Ishikawa (cell line): ENCODE data around the gene SMG1.

Source experiments
- CEBPB ChIP-seq: IDR thresholded peaks from 2 replicates; pipeline ENCODE4 v1.6.1; 2012
- CREB1 ChIP-seq: IDR thresholded peaks from 2 replicates; pipeline ENCODE4 v1.6.1; 2012; ENCODE audit warnings: low read depth
- EGR1 ChIP-seq: IDR thresholded peaks from 2 replicates; pipeline ENCODE4 v1.6.1; 2012
- EP300 ChIP-seq: IDR thresholded peaks from 2 replicates; pipeline ENCODE4 v1.6.1; 2012; ENCODE audit warnings: borderline replicate concordance
- FOXM1 ChIP-seq: IDR thresholded peaks from 2 replicates; pipeline ENCODE4 v1.6.1; 2012; ENCODE audit warnings: low read depth, borderline replicate concordance
- NFIC ChIP-seq: IDR thresholded peaks from 2 replicates; pipeline ENCODE4 v1.6.1; 2012
- RAD21 ChIP-seq: IDR thresholded peaks from 2 replicates; pipeline ENCODE4 v1.6.1; 2012; ENCODE audit warnings: low read depth
- TAF1 ChIP-seq: IDR thresholded peaks from 2 replicates; pipeline ENCODE4 v1.6.1; 2012; ENCODE audit warnings: low read depth, mild to moderate bottlenecking
- TCF12 ChIP-seq: IDR thresholded peaks from 2 replicates; pipeline ENCODE4 v1.6.1; 2012; ENCODE audit warnings: low read depth
- TEAD4 ChIP-seq: IDR thresholded peaks from 2 replicates; pipeline ENCODE4 v1.6.1; 2012
- YY1 ChIP-seq: IDR thresholded peaks from 2 replicates; pipeline ENCODE4 v1.6.1; 2012; ENCODE audit warnings: low read depth
- ZBTB7A ChIP-seq: IDR thresholded peaks from 2 replicates; pipeline ENCODE4 v1.6.1; 2012; ENCODE audit warnings: low read depth
- TF ChIP-seq, protein P1 (sequence below): IDR thresholded peaks from 2 replicates; pipeline ENCODE4 v1.6.1; 2012; ENCODE audit warnings: low read depth, mild to moderate bottlenecking
- TF ChIP-seq, protein P2 (sequence below): IDR thresholded peaks from 2 replicates; pipeline ENCODE4 v1.6.1; 2012
- TF ChIP-seq, protein P3 (sequence below): IDR thresholded peaks from 2 replicates; pipeline ENCODE4 v1.6.1; 2012

Gene SMG1

DNA sequence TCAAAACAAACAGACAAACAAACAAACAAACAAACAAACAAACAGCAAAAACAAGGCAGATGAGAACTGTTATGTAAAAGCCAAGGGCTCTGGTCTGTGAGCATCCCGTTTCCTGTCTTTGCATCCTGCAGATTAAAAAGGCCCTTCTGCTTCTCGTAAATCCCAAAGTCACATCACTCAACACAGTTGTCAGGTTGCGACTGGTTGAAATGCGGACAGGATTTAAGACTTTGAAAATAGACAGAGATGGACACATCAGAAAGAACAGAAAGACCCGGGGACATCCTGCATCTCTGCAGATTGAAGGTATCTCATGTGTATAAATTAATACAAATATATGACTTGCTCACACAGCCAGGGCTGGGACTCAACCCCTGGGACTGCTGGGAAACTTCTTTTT, 39.3 kb upstream of the SMG1 start:
- TF ChIP-seq TCF12 (no peak), CREB1 (no peak), YY1 (no peak), EP300 (no peak), EGR1 (no peak), TEAD4 (no peak), TAF1 (no peak), CEBPB (no peak), ZBTB7A (no peak)
- TF ChIP-seq, protein P1, sequence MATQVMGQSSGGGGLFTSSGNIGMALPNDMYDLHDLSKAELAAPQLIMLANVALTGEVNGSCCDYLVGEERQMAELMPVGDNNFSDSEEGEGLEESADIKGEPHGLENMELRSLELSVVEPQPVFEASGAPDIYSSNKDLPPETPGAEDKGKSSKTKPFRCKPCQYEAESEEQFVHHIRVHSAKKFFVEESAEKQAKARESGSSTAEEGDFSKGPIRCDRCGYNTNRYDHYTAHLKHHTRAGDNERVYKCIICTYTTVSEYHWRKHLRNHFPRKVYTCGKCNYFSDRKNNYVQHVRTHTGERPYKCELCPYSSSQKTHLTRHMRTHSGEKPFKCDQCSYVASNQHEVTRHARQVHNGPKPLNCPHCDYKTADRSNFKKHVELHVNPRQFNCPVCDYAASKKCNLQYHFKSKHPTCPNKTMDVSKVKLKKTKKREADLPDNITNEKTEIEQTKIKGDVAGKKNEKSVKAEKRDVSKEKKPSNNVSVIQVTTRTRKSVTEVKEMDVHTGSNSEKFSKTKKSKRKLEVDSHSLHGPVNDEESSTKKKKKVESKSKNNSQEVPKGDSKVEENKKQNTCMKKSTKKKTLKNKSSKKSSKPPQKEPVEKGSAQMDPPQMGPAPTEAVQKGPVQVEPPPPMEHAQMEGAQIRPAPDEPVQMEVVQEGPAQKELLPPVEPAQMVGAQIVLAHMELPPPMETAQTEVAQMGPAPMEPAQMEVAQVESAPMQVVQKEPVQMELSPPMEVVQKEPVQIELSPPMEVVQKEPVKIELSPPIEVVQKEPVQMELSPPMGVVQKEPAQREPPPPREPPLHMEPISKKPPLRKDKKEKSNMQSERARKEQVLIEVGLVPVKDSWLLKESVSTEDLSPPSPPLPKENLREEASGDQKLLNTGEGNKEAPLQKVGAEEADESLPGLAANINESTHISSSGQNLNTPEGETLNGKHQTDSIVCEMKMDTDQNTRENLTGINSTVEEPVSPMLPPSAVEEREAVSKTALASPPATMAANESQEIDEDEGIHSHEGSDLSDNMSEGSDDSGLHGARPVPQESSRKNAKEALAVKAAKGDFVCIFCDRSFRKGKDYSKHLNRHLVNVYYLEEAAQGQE, result no peak
- TF ChIP-seq, protein P2, sequence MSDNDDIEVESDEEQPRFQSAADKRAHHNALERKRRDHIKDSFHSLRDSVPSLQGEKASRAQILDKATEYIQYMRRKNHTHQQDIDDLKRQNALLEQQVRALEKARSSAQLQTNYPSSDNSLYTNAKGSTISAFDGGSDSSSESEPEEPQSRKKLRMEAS, result no peak

DNA sequence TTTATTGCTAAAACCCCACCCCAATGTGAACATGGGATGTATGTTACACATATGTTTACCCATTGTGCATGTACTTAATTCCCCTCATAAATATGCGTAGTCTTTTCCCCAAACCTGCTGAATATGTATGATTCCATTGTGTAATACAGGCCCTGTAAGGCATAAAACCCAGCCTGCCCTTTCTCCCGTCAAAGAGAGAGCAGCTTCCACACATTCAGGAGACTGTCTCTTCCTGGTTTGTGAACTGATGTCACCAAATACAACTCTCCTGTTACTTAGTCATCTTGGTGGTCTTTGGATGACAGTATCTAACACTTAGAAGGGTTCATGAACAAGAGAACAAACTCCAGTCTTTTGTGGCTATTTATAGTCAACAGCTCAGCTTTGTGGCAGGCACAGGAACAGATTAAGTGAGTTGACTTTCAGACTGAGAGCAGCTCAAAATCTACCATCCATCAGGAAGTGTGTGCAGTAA, 32.9 kb upstream of the SMG1 start:
- peak; percentile 20; the same call in 1 of the 2 replicates for TF ChIP-seq CEBPB
- TF ChIP-seq TCF12, result no peak
- no peak for TF ChIP-seq RAD21
- TF ChIP-seq FOXM1, result no peak
- TF ChIP-seq NFIC, result no peak
- TF ChIP-seq, protein P1, result no peak

DNA sequence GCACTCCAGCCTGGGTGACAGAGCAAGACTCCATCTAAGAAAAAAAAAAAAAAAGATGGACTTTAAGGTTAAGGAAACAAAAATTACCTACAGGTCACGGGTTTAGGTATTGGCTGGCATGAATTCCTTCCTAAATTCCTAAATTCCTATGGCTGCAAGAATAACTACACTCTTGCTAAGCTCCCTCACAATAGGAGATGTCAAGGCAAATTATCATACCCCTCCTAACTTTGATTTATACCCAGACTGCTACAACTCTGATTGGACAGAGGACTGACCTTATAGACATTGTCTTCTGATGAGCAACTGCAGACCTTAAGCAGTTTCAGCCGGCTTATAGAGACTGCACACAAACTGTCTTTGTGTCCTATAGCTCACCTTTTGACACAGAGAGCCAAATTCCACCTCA, 32.4 kb upstream of the SMG1 start:
- TF ChIP-seq ZBTB7A (no peak), TEAD4 (peak; percentile 13; the same call in 1 of the 2 replicates), EP300 (peak; percentile 14; the same call in 1 of the 2 replicates)

DNA sequence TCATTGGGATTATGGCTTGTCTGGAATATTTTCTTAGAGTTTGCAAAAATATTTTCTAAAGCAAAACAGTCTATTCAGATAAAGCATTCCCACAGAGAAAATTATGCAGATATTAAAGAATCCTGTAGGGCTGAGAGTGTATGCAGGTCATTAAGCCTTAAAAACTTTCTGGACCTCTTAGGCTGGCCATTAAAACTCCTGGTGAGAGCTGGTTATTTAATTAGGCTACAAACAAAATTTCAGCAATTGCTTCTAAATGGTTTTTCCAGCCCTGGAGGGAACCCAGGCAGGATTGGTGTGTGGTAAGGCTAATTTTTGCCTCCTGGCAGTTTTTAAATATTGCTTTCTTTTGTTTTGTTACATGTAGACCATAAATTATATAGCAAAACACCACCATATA, 27.3 kb upstream of the SMG1 start:
- TF ChIP-seq, protein P3, sequence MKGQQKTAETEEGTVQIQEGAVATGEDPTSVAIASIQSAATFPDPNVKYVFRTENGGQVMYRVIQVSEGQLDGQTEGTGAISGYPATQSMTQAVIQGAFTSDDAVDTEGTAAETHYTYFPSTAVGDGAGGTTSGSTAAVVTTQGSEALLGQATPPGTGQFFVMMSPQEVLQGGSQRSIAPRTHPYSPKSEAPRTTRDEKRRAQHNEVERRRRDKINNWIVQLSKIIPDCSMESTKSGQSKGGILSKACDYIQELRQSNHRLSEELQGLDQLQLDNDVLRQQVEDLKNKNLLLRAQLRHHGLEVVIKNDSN, result no peak
- TF ChIP-seq EGR1 (no peak), ZBTB7A (no peak), TCF12 (no peak), TEAD4 (no peak), RAD21 (no peak), TAF1 (no peak), CREB1 (no peak), FOXM1 (no peak), EP300 (no peak), CEBPB (no peak), NFIC (no peak)
- TF ChIP-seq, protein P2, result no peak

DNA sequence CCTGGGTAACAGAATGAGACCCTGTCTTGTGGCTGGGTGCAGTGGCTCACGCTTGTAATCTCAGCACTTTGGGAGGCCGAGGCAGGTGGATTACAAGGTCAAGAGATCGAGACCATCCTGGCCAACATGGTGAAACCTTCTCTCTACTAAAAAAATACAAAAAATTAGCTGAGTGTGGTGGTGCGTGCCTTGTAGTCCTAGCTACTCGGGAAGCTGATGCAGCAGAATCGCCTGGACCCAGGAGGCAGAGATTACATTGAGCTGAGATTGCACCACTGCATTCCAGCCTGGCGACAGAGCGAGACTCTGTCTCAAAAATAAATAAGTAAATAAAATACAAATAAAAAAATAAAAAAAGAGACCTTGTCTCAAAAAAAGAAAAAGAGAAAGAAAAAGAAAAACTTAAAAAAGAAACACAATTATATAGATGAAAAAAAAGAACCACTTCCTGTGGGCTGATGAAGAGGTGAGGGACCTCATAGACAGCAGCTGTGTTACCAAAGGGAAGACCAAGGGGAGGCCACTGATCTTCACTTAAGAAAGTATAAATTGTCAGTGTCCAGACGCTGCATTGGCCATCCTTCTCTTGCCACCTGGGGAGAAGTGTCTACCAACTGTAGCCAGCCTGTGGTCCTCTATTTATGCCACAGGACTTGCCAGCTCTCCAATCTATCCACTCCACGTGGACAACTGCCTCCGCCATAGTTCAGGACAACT, 24.4 kb upstream of the SMG1 start:
- TF ChIP-seq NFIC (no peak), CEBPB (no peak), ZBTB7A (no peak), EP300 (no peak), FOXM1 (no peak), YY1 (no peak)
- TF ChIP-seq, protein P1, result no peak
